K562 (cell line): ENCODE results near the gene OCRL. TPM values are rescaled to one million over a fixed set of nuclear protein-coding genes. Genes with fewer than 3 reads are reported as not detected.

Source experiments
- CREM ChIP-seq: IDR thresholded peaks from 2 replicates; pipeline ENCODE4 v1.6.1; 2014; ENCODE audit warnings: antibody characterized with exemption, low read depth
- ELF4 ChIP-seq: fragments of 450-650 bp; formaldehyde crosslinking; IDR thresholded peaks from 2 replicates; pipeline ENCODE4 v1.4.0; 2022; ENCODE audit warnings: missing genetic modification characterization
- ETV6 ChIP-seq, 3 experiments: fragments of 150-350 bp in 1 of 3; sonication (generic) in 1 of 3; formaldehyde crosslinking in 1 of 3; IDR thresholded peaks; 2 replicates each; pipeline versions ENCODE4 v1.6.1 to v1.8.0; 2014 to 2022; ENCODE audit warnings: borderline replicate concordance in 2 of 3, low read depth in 2 of 3, antibody characterized with exemption in 1 of 3, low read length in 1 of 3, mild to moderate bottlenecking in 1 of 3, missing genetic modification reagents in 1 of 3
- NKRF ChIP-seq: fragments of 450-650 bp; IDR thresholded peaks from 2 replicates; pipeline ENCODE4 v1.6.1; 2016; ENCODE audit warnings: borderline replicate concordance
- SMARCA5 ChIP-seq: fragments of 450-650 bp; IDR thresholded peaks from 2 replicates; pipeline ENCODE4 v1.6.1; 2016
- ZBTB33 ChIP-seq: sonication (generic); formaldehyde crosslinking; IDR thresholded peaks from 2 replicates; pipeline ENCODE4 v1.8.1; 2023; ENCODE audit warnings: mild to moderate bottlenecking, missing genetic modification reagents
- ZKSCAN8 ChIP-seq: fragments of 200-800 bp; sonication (Bioruptor generic); IDR thresholded peaks from 2 replicates; pipeline ENCODE4 v1.6.1; 2016; ENCODE audit warnings: missing genetic modification characterization, missing compliant biosample characterization
- ZNF140 ChIP-seq: fragments of 250-450 bp; sonication (Bioruptor Pico); IDR thresholded peaks from 2 replicates; pipeline ENCODE4 v1.8.0; 2021; ENCODE audit warnings: moderate library complexity, mild to moderate bottlenecking, inconsistent platforms
- ZNF407 ChIP-seq: fragments of 450-650 bp; IDR thresholded peaks from 2 replicates; pipeline ENCODE4 v1.6.1; 2016; ENCODE audit warnings: low read depth
- ZNF668 ChIP-seq: fragments of 250-450 bp; sonication (Bioruptor Pico); IDR thresholded peaks from 2 replicates; pipeline ENCODE4 v1.8.0; 2022; ENCODE audit warnings: mild to moderate bottlenecking, inconsistent platforms
- polyA plus RNA-seq, 8 experiments: library from polyadenylated mRNA; depleted of rRNA in 4 of 8; stranded (reverse) in 5 of 8; unstranded in 3 of 8; fragments of >200 nt; fragmentation: Nextera tagmentation in 2 of 8; fragmentation: Illumina TruSeq in 1 of 8; extraction: Ambion mirVana in 2 of 8; extraction: Trizol in 1 of 8; gene quantifications; 2 replicates each; pipeline versions ENCODE4 v1.2.1 to v1.2.3, GENCODE V29; 2011 to 2014; ENCODE audit warnings: inconsistent platforms in 1 of 8, missing spikeins in 1 of 8
- total RNA-seq, 7 experiments: library from RNA; depleted of rRNA in 6 of 7; stranded (reverse); fragments of >200 nt in 6 of 7; fragmentation: Illumina TruSeq in 2 of 7; extraction: Trizol in 2 of 7; gene quantifications; 2 replicates each; pipeline versions ENCODE4 v1.2.1 to v1.2.3, GENCODE V29; 2011 to 2021; ENCODE audit warnings: low replicate concordance in 1 of 7

OCRL gene
- total and polyA plus RNA-seq, 9 of the 15 experiments (the other 6 are each of a cell fraction or from before 2014, with no cell fraction given), result 2.2 to 23.4 (median 11.9) TPM

DNA sequence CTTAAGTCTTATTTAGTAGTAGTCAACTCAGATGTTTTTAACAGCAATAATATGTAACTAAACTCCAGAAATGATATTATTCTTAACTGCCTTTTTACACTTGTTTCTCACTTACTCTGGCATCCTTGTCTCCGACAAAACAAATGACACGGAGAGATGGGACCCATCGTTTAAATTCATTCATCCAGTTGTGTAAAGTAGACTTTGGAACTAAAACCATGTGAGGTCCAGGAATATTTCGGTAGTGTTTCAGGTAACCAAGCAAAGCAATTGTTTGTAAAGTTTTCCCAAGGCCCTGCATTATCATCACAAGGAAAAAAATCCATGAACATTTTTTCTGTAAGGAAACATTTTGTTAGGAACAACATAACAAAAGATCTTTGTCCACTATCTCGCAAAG lies 28.4 kb upstream of the OCRL start (continued):
- TF ChIP-seq ZNF407 (no peak), ZNF668 (no peak), ZKSCAN8 (no peak), CREM (no peak), SMARCA5 (no peak), ETV6 (IDR thresholded peaks at IDR 0.05; ENCODE audit: borderline replicate concordance in 1 of 2, low read depth in 2 of 2, low read length in 1 of 2) (no peak), ETV6 (CRISPR knock-in tag; IDR thresholded peaks at IDR 0.05; ENCODE audit: borderline replicate concordance) (no peak), ZNF140 (no peak), ELF4 (CRISPR knock-in tag) (no peak), NKRF (no peak), ZBTB33 (CRISPR knock-in tag) (no peak)
